Inflammatory macrophage treated with lipopolysaccharide for 4 hours (primary cell): ENCODE measurements around the gene CLSTN1.
"Not testable (repeated sequence)": the region's sequence is repeated elsewhere in the genome, so short reads cannot be mapped to it uniquely, and the experiment has no call there.

Experiments
- DNase-seq: peaks from one replicate; pipeline ENCODE4 v3.0.0-alpha.2; 2020

Gene CLSTN1

DNA sequence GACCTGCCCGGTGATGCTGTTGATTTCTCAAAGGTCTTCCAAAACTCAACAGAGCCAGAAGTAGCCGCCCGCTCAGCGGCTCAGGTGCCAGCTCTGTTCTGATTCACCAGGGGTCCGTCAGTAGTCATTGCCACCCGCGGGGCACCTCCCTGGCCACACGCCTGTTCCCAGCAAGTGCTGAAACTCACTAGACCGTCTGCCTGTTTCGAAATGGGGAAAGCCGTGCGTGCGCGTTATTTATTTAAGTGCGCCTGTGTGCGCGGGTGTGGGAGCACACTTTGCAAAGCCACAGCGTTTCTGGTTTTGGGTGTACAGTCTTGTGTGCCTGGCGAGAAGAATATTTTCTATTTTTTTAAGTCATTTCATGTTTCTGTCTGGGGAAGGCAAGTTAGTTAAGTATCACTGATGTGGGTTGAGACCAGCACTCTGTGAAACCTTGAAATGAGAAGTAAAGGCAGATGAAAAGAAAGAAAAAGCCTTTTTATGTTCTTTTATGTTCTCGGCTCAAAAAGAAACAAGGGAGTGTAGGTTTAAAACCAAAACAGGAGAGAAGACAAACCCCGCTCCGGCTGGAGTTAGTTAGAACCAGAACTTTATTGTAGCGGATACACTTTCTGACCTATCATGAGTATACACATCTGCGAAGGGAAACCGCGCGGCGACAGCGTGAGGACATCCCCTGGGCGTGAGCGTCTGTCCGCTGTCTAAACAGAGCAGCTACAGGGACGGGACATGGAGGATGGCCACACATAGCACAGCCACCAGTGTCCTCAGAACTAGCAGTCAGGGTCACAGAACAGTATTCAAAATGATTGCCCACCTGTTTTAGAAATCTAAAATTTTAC is 95.1 kb downstream of the CLSTN1 start:
- peak; percentile 15 for DNase-seq

DNA sequence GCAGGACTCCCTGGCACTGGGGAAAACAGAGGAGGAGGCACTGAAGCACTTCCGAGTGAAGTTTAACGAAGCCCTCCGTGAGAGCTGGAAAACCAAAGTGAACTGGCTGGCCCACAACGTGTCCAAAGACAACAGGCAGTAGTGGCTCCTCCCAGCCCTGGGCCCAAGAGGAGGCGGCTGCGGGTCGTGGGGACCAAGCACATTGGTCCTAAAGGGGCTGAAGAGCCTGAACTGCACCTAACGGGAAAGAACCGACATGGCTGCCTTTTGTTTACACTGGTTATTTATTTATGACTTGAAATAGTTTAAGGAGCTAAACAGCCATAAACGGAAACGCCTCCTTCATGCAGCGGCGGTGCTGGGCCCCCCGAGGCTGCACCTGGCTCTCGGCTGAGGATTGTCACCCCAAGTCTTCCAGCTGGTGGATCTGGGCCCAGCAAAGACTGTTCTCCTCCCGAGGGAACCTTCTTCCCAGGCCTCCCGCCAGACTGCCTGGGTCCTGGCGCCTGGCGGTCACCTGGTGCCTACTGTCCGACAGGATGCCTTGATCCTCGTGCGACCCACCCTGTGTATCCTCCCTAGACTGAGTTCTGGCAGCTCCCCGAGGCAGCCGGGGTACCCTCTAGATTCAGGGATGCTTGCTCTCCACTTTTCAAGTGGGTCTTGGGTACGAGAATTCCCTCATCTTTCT is 96.7 kb downstream of the CLSTN1 start:
- DNase-seq, result no peak

GRCh38 chr1:9726406-9726805 is 97.4 kb downstream of the CLSTN1 start:
- DNase-seq, result no peak

DNA sequence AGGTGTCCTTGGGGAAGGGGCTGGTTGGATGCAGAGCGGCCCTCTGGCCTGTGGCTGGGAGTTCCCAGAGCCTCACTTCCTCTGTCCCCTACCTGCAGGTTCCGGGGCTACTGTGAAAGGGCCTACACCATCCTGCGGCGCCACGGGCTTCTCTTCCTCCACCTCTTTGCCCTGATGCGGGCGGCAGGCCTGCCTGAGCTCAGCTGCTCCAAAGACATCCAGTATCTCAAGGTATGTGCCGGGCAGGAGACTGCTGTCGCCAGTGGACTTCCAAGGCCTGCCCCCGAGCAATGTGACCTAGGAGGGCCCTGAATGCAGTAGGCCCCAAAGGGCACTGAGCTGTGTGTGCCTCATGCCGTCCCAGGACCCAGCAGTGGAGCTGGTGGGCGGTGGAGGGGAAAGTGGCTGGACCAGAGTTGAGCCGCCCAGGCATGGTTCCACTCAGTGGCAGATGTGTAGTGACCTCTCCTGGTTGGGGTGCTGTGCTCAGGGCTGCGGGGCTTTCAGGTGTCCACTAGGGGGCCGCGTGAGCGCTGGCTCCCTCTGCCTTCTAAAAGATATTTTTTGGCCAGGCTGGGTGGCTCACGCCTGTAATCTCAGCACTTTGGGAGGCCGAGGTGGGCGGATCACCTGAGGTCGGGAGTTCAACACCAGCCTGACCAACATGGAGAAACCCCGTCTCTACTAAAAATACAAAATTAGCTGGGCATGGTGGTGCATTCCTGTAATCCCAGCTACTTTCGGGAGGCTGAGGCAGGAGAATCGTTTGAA is 98.9 kb downstream of the CLSTN1 start:
- DNase-seq, result peak; percentile 60

DNA sequence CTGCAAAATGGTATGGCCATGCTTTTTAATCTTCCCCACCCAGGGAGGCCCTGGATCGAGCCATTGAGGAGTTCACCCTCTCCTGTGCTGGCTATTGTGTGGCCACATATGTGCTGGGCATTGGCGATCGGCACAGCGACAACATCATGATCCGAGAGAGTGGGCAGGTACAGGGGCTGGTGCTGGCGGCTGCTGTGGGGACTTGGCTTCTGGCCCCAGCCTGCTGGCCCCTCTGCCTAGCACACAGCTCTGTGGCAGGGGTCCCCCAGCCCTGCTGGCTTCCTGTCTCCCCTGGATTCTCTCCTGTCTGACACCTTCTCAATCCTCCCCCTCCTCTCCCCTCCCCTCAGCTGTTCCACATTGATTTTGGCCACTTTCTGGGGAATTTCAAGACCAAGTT is 99.8 kb downstream of the CLSTN1 start:
- DNase-seq, result no peak

GRCh38 chr1:9723068-9723805 is 100.5 kb downstream of the CLSTN1 start:
- no peak for DNase-seq

GRCh38 chr1:9722378-9722749 is 101.4 kb downstream of the CLSTN1 start:
- no peak for DNase-seq

GRCh38 chr1:9721606-9722377 is 102.0 kb downstream of the CLSTN1 start:
- peak; percentile 14 for DNase-seq

DNA sequence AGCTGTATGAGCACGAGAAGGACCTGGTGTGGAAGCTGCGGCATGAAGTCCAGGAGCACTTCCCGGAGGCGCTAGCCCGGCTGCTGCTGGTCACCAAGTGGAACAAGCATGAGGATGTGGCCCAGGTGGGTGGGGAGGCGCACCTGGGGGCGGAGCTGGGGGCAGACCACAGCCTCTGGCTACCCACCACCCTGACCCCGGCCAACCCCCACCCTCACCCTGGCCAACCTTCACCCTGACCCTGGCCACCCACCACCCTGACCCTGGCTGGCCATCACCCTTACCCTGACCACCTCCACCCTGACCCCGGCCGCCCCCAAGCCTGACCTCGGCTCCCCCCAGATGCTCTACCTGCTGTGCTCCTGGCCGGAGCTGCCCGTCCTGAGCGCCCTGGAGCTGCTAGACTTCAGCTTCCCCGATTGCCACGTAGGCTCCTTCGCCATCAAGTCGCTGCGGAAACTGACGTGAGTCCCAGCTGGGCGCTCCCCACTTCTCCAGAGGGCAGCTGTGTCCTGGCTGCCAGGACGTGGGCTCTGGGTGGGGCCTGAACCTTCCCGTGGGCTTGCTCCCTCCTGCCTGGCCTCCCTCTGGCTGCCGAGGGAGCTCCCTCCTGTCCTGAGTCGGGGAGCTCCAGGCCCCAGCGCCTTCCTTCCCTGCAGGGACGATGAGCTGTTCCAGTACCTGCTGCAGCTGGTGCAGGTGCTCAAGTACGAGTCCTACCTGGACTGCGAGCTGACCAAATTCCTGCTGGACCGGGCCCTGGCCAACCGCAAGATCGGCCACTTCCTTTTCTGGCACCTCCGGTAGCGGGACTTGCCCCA is 102.8 kb downstream of the CLSTN1 start:
- no peak for DNase-seq

DNA sequence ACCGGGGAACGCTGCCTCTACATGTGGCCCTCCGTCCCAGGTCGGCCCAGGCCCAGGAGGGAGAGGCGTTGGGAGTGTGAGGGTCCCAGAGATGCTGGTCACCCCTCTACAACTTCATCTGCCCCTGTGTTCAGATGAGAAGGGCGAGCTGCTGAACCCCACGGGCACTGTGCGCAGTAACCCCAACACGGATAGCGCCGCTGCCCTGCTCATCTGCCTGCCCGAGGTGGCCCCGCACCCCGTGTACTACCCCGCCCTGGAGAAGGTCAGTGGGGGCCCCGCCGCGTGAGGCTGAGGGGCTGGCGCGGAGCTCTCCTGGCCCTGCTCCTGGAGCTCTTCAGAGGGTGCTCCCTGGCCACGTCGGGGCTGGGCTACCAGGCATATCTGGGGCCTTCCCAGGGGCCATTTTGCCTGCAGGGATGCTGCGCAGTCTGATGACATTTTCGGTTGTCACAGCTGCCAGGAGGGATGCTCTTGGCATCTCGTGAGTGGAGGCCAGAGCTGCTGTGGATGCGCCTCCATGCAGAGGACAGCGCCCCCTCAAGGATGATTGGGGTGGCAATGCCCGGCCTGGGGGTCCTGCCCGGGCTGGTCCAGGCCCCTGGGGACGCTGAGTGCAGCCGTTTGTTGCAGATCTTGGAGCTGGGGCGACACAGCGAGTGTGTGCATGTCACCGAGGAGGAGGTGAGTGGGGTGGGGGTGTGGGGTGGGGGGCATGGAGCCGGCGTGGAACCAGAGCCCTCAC is 103.6 kb downstream of the CLSTN1 start:
- DNase-seq, result no peak

- DNase-seq, result no peak
These were observed 105.6 kb downstream of the CLSTN1 start for GRCh38 chr1:9718006-9718680.

- peak; percentile 54 for DNase-seq
These were observed 106.4 kb downstream of the CLSTN1 start for GRCh38 chr1:9717193-9718005.

DNA sequence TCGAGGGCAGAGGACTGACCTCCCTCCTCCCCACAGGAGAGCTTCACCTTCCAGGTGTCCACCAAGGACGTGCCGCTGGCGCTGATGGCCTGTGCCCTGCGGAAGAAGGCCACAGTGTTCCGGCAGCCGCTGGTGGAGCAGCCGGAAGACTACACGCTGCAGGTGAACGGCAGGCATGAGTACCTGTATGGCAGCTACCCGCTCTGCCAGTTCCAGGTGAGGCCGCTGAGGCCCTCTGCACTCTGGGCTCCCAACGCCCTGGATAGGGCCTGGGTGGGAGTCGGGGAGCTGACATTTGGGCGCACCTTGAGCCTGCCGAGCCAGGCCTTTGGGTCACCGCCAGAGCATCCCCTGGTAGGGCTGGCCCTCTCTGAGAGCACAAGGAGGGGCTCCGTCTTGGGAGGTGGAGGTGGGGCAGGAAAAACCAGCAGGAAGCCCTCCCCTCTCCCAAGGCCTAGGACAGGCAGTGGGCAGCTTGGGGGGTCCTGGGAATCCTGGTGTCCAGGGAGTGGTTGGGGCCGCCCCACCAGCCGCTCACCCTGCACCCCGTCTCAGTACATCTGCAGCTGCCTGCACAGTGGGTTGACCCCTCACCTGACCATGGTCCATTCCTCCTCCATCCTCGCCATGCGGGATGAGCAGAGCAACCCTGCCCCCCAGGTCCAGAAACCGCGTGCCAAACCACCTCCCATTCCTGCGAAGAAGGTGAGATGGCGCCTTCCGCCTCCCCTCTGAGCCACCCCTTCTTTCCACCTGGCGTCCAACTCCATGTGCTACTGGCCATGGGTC is 107.2 kb downstream of the CLSTN1 start:
- DNase-seq, result no peak

- DNase-seq, result no peak
These were observed 108.1 kb downstream of the CLSTN1 start for GRCh38 chr1:9715536-9716226.

DNA sequence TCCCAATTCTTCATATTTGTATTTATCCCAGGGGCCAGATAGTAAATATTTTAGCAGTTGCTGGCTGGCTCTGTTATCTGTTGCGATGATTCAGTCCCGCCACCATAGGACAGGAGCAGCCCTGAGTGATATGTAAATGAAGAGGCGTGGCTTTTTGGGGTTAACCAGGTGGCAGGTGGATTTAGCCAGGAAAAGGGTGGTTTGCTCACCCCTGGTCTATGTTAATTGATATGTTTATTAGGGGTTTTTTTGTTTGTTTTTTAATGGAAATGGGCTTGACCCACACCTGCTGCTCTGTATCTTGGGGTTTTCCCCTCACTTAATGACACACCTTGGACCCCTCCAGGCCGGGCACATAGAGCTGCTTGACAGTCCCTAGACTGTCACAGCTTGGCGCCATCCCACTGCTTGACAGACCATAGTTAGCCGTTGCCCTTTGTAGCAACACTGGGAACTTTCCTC is 109.5 kb downstream of the CLSTN1 start:
- DNase-seq, result no peak

DNA sequence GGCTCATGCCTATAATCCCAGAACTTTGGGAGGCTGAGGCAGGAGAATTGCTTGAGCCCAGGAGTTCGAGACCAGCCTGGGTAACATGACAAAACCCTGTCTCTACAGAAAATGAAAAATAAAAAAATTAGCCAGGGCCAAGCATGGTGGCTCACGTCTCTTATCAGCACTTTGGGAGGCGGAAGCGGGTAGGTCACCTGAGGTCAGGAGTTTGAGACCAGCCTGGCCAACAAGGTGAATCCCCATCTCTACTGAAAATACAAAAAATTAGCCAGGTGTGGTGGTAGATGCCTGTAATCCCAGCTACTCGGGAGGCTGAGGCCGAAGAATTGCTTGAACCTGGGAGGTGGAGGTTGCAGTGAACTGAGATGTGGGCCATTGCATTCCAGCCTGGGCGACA is 111.0 kb downstream of the CLSTN1 start:
- not testable (repeated sequence) for DNase-seq

DNA sequence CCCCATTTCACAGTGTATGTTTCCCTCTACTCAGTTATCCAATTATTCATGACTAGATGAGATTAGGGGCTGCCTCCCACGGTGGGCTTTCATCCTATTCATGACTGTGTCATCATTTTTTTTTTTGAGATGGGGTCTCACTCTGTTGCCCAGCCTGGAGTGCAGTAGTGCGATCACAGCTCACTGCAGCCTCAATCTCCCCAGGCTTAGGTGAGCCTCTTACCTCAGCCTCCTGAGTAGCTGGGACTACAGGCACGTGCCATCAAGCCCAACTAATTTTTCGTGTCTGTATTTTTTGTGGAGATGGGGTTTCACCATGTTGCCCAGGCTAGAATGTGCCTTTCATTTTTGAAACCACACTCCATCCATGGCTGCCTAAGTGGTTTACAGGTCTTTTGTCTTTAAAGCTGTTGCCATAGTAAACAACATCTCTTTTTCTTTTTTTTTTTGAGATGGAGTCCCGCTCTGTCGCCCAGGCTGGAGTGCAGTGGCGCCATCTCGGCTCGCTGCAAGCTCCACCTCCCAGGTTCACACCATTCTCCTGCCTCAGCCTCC is 112.2 kb downstream of the CLSTN1 start:
- DNase-seq, result no peak
